ENCODE results near the gene ZNF341.
"Not testable (repeated sequence)": the region's sequence is repeated elsewhere in the genome, so short reads cannot be mapped to it uniquely, and the experiment has no call there.

Gene ZNF341

GRCh38 chr20:33731693-33732165 lies at the start of gene ZNF341:
Gene ZNF341, plus strand, starts transcription at chr20:33731996. Its CDS starts 26 bp downstream, at chr20:33732022.
- peak; percentile 72 to 76 for DNase-seq

DNA sequence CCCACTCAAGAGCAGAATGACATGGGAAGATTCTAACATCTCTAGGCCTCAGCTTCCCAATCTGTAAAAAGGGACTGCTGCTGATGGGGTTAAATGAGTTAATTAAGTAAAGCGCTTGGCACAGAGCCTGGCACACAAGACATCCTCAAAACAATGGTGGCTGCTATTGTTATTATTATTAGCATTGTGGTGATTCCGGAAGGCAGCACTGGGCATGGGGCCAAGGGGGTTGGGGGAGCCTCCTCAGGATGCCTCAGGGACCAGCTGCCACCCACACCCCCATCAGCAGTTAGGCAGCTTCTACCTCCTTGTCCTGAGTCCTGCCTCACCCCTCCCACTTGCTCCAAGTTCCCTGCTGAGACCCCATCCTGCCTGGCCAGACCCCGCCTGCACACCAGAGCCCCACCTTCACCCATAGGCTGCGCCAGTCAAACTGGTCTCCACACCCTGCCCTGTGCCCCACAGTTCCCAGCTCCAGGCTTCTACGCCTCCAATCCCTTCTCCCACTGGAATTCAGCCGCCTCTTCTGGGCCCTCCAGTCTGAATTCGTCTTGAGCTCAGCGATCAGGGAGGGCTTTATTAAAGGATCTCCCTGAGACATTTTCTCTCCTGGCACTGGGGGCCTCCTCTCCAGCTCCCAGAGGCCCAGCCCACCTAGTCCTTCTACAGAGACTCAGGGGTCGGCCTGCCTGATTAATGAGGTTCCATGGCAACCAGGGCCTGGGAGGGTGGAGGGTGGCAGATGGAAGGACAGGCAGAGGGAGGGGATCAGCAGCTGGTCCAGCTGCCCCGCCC lies 47.1 kb upstream of the ZNF341 start:
- DNase-seq, result peak in 1 of 2 experiments; percentile 29

GRCh38 chr20:33685328-33686099 lies 46.3 kb upstream of the ZNF341 start:
- DNase-seq, result peak; percentile 72 to 82

- DNase-seq, result peak; percentile 93 to 94
Measured at GRCh38 chr20:33686100-33686983, 45.5 kb upstream of the ZNF341 start, which contains the start of gene E2F1. Gene E2F1, minus strand, starts transcription at chr20:33686385. Its CDS starts 121 bp downstream, at chr20:33686264.

GRCh38 chr20:33686984-33687366 lies 44.8 kb upstream of the ZNF341 start:
- DNase-seq, result no peak

GRCh38 chr20:33687370-33687915 lies 44.4 kb upstream of the ZNF341 start:
- DNase-seq, result no peak

GRCh38 chr20:33687993-33688937 lies 43.5 kb upstream of the ZNF341 start:
- DNase-seq, result no peak

- no peak for DNase-seq
Measured at GRCh38 chr20:33688938-33689424, 42.8 kb upstream of the ZNF341 start.

DNA sequence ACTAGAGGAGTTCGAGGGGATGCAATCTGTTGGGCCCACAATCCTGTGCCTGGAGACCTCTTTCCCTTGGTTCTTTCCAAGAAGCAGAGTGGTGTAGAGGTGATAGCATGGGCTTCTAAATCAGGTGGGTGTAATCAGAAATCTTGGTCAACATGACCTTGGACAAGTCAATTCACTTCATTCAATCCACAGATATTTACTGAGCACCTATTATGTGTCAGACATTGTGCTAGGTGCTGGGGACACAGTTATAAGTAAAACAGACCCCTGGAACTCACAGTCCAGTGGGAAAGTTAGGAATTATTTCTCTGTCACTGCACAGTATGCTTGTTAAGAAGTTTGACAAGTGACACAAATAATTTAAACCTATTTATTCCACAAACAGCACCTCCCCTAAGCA lies 42.3 kb upstream of the ZNF341 start:
- DNase-seq, result no peak

DNA sequence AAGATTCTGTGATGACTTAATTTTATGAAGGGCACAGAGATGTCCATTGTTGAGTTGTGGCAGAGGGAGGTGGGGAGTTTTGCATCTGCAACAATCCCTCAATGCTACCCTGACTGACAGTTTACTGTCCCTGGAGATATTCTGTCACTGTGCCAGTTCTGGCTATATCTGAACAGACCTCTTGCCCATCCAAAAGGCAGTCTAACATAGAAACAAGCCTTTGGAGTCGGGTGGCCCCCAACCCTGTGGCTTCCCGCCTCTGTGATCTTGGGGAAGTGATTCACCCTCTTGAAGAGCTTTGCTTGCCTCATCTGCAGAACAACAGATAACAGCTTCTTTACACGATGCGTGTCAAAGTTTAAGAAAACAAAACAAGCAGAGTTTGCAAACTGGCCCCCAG lies 41.8 kb upstream of the ZNF341 start:
- no peak for DNase-seq

- no peak for DNase-seq
Measured at GRCh38 chr20:33693289-33693688, 38.5 kb upstream of the ZNF341 start.

DNA sequence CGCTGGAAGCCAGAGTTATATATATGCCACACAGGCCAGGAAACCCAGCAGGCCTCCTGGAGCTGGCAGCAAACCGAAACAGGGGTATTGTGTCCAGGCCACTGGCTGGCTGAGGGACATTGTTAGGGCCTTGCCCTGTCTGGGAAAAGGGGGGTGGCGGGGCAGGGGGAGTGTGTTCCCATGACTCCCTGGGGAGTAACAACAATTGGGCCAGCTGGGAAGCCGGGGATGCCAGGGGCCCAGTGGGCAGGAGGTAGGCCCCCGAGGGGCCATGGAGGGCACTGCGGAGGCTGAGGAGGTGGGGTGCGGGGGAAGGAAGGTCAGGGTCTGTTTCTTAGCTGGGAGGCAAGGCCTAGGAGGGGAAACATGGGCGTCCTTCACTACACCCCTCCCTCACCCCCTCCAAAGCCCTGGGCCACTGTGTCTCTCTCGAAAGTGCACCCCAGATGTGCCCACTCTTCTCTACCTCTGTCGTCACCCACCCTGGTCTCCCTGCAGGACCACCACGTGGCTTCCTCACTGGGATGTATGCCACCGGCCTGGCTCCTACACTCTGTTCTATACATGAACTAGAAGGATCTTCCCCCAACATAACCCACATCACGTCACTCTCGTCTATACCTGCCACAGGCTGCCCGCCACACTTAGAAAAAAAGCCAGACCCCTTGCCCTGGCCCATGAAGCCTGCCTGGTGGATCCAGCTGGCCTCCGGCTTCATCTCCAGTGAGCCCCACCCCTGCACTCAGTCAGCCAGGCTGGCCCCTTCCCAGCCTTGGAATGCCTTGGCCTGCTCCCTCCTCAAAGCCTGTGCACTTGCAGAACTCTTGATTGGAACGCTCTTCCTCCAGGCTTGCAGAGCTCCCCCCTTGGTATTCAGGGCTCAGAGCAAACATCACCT lies 37.8 kb upstream of the ZNF341 start:
- no peak for DNase-seq

GRCh38 chr20:33694639-33695012 lies 37.2 kb upstream of the ZNF341 start:
- no peak for DNase-seq

GRCh38 chr20:33696448-33696847 lies 35.3 kb upstream of the ZNF341 start:
- DNase-seq, result no peak

- no peak for DNase-seq
Measured at GRCh38 chr20:33697129-33697528, 34.7 kb upstream of the ZNF341 start.

GRCh38 chr20:33698966-33699365 lies 32.8 kb upstream of the ZNF341 start:
- not testable (repeated sequence) for DNase-seq

- DNase-seq, result not testable (repeated sequence)
Measured at GRCh38 chr20:33700696-33701441, 30.9 kb upstream of the ZNF341 start.

DNA sequence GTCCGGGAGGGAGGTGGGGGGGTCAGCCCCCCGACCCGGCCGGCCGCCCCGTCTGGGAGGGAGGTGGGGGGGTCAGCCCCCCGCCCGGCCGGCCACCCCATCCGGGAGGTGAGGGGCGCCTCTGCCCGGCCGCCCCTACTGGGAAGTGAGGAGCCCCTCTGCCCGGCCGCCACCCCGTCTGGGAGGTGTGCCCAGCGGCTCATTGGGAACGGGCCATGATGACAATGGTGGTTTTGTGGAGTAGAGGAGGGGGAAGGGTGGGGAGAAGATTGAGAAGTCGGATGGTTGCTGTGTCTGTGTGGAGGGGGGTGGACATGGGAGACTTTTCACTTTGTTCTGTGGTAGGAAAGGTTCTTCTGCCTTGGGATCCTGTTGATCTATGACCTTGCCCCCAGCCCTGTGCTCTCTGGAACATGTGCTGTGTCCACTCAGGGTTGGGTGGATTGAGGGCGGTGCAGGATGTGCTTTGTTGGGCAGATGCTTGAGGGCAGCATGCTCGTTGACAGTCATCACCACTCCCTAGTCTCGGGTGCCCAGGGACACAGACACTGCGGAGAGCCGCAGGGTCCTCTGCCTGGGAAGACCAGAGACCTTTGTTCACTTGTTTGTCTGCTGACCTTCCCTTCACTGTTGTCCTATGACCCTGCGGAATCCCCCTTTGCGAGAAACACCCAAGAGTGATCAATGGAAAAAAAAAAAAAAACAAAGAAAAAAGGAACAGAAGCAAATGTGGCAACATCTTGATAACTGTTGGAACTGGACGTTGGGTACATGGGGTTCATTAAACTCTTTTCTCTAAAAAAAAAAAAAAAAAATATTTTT lies 30.0 kb upstream of the ZNF341 start:
- no peak for DNase-seq
